Hematopoietic multipotent progenitor cell treated with erythropoietin and hydrocortisone succinate and interleukin-3 and kit ligand, for 17 days (in vitro differentiated cells): ENCODE data around the gene PRMT1.

Experiments
- DNase-seq: peaks from one replicate; pipeline ENCODE4 v3.0.0-alpha.2; 2015; ENCODE audit warnings: low spot score

PRMT1 gene

DNA sequence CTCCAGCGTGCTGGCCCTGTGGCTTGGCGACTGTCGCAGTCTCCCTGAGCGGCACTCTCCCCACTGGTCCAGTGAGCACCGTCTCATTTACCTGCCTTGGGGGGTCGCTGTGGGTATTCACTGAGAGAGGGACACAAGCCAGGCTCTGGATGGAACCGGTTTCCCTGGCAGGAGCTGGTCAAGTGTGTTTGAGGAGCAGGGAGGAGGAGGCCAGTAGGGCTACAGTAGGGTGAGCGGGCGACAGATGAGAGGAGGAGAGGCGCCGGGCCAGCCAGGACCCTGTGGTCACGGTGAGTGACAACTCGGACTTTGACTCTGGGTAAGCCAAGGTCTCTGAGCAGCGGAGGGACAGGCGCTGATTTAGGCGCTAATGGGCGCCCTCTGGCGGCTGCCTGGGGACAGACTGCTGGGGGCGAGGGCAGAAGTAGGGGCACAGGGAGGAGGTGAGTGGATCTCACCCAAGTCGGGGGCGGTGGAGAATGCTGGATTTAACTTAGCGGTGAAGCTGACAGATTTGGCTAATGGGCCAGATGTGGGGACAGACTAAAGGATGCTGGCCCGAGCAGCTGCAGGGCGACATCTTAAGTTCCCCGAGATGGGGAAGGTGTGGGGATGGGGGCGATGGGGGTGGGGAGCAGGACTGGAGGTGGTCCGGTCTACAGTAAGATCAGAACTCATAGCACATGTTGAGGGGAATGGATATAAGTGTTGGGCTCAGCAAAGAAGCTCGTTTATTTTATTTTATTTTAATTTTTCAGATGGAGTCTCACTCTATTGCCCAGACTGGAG, 4.7 kb upstream of the PRMT1 start:
- DNase-seq, result peak; percentile 83

- DNase-seq, result no peak
Observed at GRCh38 chr19:49676136-49676783, 811 bp upstream of the PRMT1 start.

- peak; percentile 100 for DNase-seq
Observed at GRCh38 chr19:49676784-49677230, 264 bp upstream of the PRMT1 start.

- peak; percentile 86 for DNase-seq
Observed at GRCh38 chr19:49677901-49678674, 1.0 kb downstream of the PRMT1 start.

- DNase-seq, result no peak
Observed at GRCh38 chr19:49678985-49679770, 2.1 kb downstream of the PRMT1 start.

GRCh38 chr19:49679771-49680413, 2.8 kb downstream of the PRMT1 start:
- DNase-seq, result no peak

DNA sequence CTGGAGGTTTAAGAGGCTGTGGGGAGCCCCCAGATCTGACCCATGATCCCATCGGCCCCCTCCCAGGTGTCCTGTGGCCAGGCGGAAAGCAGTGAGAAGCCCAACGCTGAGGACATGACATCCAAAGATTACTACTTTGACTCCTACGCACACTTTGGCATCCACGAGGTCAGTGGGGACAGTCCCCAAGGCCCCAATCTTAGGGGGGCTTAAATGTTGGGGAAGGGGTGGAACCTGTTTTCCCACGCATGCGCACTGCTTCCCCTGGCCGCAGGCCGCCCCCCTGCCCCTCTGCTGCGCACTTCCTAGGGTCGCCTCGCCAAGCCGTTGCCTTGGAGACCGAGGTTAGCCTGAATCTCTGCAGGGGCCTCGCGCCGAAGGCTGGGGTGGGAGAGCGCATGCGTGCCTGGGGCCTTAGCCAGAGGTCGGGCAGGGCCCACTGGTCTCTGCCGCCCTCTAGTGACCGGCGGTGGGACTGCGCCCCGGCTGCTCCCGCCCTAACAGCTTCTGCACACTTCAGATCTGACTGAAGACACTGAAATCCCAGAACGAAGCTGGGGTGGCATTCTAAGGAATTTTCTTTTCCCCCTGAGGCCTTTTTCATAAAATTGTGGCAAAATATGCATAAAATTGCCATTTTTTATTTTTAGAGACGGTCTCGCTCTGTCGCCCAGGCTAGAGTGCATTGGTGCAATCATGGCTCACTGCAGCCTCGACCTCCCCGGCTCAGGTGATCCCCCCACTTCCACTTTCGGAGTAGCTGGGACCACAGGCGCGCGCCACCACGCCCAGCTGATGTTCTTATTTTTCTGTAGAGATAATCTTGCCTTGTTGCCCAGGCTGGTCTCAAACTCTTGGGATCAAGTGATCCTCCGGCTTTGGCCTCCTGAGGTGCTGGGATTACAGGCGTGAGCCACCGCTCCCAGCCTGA, 3.6 kb downstream of the PRMT1 start:
- peak; percentile 91 for DNase-seq

GRCh38 chr19:49681830-49682229, 4.8 kb downstream of the PRMT1 start:
- DNase-seq, result no peak

GRCh38 chr19:49682274-49682673, 5.2 kb downstream of the PRMT1 start:
- no peak for DNase-seq

DNA sequence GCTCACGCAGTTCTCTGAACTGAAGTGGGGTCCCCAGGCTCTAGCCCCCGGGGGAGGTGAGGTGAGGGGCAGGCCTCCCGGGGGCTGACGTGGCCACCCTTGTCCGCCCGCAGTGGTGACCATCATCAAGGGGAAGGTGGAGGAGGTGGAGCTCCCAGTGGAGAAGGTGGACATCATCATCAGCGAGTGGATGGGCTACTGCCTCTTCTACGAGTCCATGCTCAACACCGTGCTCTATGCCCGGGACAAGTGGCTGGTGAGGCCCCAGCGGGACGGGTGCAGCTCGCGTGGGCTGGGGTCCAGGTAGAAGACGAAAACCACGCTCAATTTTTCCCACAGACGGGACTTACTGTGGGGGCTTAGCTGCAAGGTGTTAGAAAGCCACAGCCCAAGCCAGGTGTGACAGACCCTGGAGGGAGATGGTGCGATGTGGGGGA, 6.8 kb downstream of the PRMT1 start:
- no peak for DNase-seq

- DNase-seq, result peak; percentile 20
Observed at GRCh38 chr19:49684251-49684982, 7.3 kb downstream of the PRMT1 start.

- DNase-seq, result no peak
Observed at GRCh38 chr19:49684983-49685553, 8.0 kb downstream of the PRMT1 start.

DNA sequence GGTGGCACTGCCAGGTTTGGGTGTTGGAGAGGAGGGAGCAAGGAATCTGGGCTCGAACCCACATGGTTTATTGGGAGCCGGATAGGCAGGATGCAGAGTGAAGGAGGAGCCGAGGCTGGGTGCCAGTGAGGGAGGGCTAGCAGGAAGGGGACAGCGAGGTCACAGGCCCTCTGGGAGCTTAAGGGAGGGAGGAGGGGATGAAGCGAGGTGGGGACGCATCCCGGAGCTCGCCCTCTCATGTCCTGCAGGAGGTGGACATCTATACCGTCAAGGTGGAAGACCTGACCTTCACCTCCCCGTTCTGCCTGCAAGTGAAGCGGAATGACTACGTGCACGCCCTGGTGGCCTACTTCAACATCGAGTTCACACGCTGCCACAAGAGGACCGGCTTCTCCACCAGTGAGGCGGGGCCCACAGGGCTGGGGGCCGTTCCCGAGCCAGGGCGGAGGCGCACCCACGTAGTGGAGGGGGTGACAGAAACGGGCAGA, 8.8 kb downstream of the PRMT1 start:
- DNase-seq, result no peak

GRCh38 chr19:49686503-49687088, 9.5 kb downstream of the PRMT1 start:
- no peak for DNase-seq

DNA sequence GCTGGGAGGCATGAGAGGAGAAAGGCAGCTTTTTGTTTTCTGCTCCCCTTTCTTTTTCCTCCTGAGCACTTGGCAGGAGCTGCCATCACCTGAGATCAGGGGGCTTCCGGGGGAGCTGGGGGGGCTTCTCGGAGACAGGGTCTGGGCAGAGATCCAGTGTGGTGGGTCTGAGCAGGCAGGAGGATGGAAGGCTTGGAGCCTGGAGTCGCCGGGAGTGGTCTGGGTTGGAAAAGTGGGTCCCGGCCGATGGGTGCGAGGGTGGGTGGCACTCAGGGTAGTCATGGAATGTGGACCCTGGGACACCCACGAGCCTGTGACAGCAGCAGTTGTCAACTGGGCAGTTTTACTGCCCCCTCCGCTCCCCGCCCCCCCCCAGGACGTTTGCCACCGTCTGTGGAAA, 10.1 kb downstream of the PRMT1 start:
- no peak for DNase-seq

GRCh38 chr19:49687566-49688316, 10.7 kb downstream of the PRMT1 start:
- DNase-seq, result no peak

DNA sequence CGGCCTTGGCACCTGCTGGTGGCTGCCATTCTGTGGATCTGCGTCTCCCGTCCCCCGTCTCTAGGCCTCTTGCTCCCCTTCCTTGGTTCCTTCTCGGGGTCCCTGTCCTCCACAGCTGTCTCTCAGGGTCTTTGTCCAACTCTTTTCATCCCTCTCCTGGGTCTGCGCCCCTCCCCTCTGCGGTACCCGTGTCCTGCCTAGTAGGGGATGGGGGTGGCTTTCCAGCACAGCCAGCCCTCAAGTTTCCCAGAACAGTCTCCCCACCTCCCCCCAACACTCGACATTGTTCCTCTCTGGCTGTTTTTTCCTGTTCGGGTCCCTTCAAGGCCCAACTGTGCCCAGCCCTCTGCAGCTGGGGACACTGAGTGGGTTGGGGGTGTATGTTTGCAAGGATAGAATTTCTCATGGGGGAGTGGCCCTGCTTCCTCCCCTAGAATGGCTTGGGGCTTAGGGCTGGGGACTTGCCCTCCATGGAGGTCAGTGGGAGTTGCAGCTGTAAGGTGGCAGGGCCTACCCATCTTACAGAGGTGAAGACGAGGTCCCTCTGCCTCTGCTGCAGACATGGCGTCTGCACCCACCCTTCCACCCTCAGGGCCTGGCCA, 11.6 kb downstream of the PRMT1 start:
- no peak for DNase-seq
